ENCODE data around the gene MUC22.

GRCh38 chr6:31048099-31048498 is 37.8 kb downstream of the MUC22 start:
- TF ChIP-seq RFX5 (IDR thresholded peaks at IDR 0.05), result no peak
- TF ChIP-seq CTCF (IDR thresholded peaks at IDR 0.05), result no peak
- no peak for TF ChIP-seq TP53 (CRISPR knock-in tag; IDR thresholded peaks at IDR 0.05)
- no peak for TF ChIP-seq POLR2A (IDR thresholded peaks at IDR 0.05; ENCODE audit: low read length)
- TF ChIP-seq POLR2AphosphoS2 (conservative IDR thresholded peaks at IDR 0.05; ENCODE audit: low read length), result no peak
- TF ChIP-seq MAFK (IDR thresholded peaks at IDR 0.05; ENCODE audit: partially characterized antibody), result no peak
- TF ChIP-seq CEBPB (IDR thresholded peaks at IDR 0.05), result no peak
- no peak for TF ChIP-seq NPAS2 (CRISPR knock-in tag; IDR thresholded peaks at IDR 0.05; ENCODE audit: borderline replicate concordance)
- TF ChIP-seq JUNB (IDR thresholded peaks at IDR 0.05), result no peak
- TF ChIP-seq USF2 (IDR thresholded peaks at IDR 0.05), result no peak
- no peak for TF ChIP-seq E2F6 (IDR thresholded peaks at IDR 0.05; ENCODE audit: borderline replicate concordance, low read depth)
- TF ChIP-seq RNF2 (IDR thresholded peaks at IDR 0.05; ENCODE audit: borderline replicate concordance, low read depth), result no peak

Measured in A549 (cell line).